SU-DHL-6 (cell line): ENCODE results near the gene RNF220.

Source experiments
- H2AFZ ChIP-seq: fragments of 200-600 bp; sonication (generic); 2 replicates; pipeline ENCODE4 v1.6.1; 2014; ENCODE audit warnings: low read depth, mild to moderate bottlenecking, moderate library complexity, mixed read lengths, antibody characterized with exemption, low read length; ENCODE audit not compliant: severe bottlenecking
- H3F3A ChIP-seq: fragments of 200-600 bp; shearing (Covaris generic); 2 replicates; pipeline ENCODE4 v1.6.0; 2016; ENCODE audit warnings: antibody characterized with exemption, mild to moderate bottlenecking; ENCODE audit not compliant: insufficient read depth
- H3K27ac ChIP-seq: fragments of 200-600 bp; sonication (generic); 2 replicates; pipeline ENCODE4 v1.5.1; 2016; ENCODE audit warnings: low read depth, mild to moderate bottlenecking, low read length, moderate library complexity, mixed read lengths
- H3K27me3 ChIP-seq: fragments of 200-600 bp; sonication (generic), shearing (Covaris generic); 2 replicates; pipeline ENCODE4 v1.6.0; 2014; ENCODE audit warnings: mild to moderate bottlenecking, low read length
- H3K36me3 ChIP-seq: fragments of 200-600 bp; sonication (generic); 2 replicates; pipeline ENCODE4 v1.6.1; 2014; ENCODE audit warnings: mild to moderate bottlenecking, low read length, mixed read lengths
- H3K4me2 ChIP-seq: fragments of 300-600, 200-600 bp; shearing (Covaris generic), sonication (generic); 2 replicates; pipeline ENCODE4 v1.6.0; 2014; ENCODE audit warnings: low read length, low read depth, mild to moderate bottlenecking; ENCODE audit not compliant: poor library complexity, severe bottlenecking
- H3K4me3 ChIP-seq: fragments of 200-600 bp; sonication (generic); 2 replicates; pipeline ENCODE4 v1.5.1; 2014; ENCODE audit warnings: antibody characterized with exemption, low read length, mild to moderate bottlenecking, mixed read lengths; ENCODE audit not compliant: insufficient read depth, poor library complexity, severe bottlenecking
- H3K79me2 ChIP-seq: fragments of 200-600 bp; sonication (generic); 2 replicates; pipeline ENCODE4 v1.6.1; 2014; ENCODE audit warnings: mild to moderate bottlenecking, low read length, moderate library complexity; ENCODE audit not compliant: insufficient read depth
- H3K9ac ChIP-seq: fragments of 200-600 bp; sonication (generic); 2 replicates; pipeline ENCODE4 v1.7.0; 2014; ENCODE audit warnings: mild to moderate bottlenecking, low read length
- H3K9me2 ChIP-seq: fragments of 200-600 bp; sonication (generic); replicated peaks from 2 replicates; pipeline ENCODE4 v1.6.1; 2014; ENCODE audit warnings: low read length; ENCODE audit not compliant: insufficient read depth
- H3K9me3 ChIP-seq: fragments of 200-600 bp; sonication (generic); 2 replicates; pipeline ENCODE4 v1.6.1; 2014; ENCODE audit warnings: low read length, mixed read lengths; ENCODE audit not compliant: insufficient read depth
- H4K20me1 ChIP-seq: fragments of 200-600 bp; sonication (generic); 2 replicates; pipeline ENCODE4 v1.6.1; 2014; ENCODE audit warnings: low read depth, mild to moderate bottlenecking, antibody characterized with exemption, low read length, moderate library complexity, mixed read lengths
- CTCF ChIP-seq: fragments of 200-600 bp; sonication (generic); IDR thresholded peaks from one replicate; pipeline ENCODE4 v1.5.1; 2017; ENCODE audit warnings: antibody characterized with exemption, mild to moderate bottlenecking, low read length, moderate library complexity; ENCODE audit not compliant: insufficient read depth, poor library complexity, severe bottlenecking
- EZH2phosphoT487 ChIP-seq: fragments of 200-600 bp; sonication (generic), shearing (Covaris generic); conservative IDR thresholded peaks from 2 replicates; pipeline ENCODE4 v1.6.1; 2018; ENCODE audit warnings: mild to moderate bottlenecking, antibody characterized with exemption, low read length, moderate library complexity, mixed read lengths

The RNF220 gene

GRCh38 chr1:44405031-44405797 lies at the start of gene RNF220:
Gene RNF220, plus strand, starts transcription at chr1:44405255.
- no peak within 1 kb of the TSS for H3K27ac ChIP-seq
- peak within 1 kb of the TSS; percentile 57 for H3K4me2 ChIP-seq

GRCh38 chr1:44355582-44356305 lies 49.3 kb upstream of the RNF220 start:
- no peak for TF ChIP-seq EZH2phosphoT487
- no peak for TF ChIP-seq CTCF
- H3F3A ChIP-seq, result no peaks in the 10 kb centered on the region
- H3K9ac ChIP-seq, result peak overlapping the region; percentile 42
- no peaks in the 10 kb centered on the region for H3K27me3 ChIP-seq
- H3K79me2 ChIP-seq, result peaks cover 24% of the 10 kb centered on the region
- no peaks in the 10 kb centered on the region for H3K36me3 ChIP-seq
- no peaks in the 10 kb centered on the region for H3K9me2 ChIP-seq
- no peak overlapping the region for H3K27ac ChIP-seq
- peak overlapping the region; percentile 95 for H2AFZ ChIP-seq
- H4K20me1 ChIP-seq, result no peaks in the 10 kb centered on the region
- peak overlapping the region; percentile 63 for H3K4me2 ChIP-seq
- H3K9me3 ChIP-seq, result no peaks in the 10 kb centered on the region
- peak overlapping the region; percentile 37 for H3K4me3 ChIP-seq

More at GRCh38 chr1:44405031-44405797, at the start of gene RNF220:
- H4K20me1 ChIP-seq, result no peaks in the 10 kb centered on the region
- H3K27me3 ChIP-seq, result no peaks in the 10 kb centered on the region
- TF ChIP-seq CTCF, result no peak
- 0 out of 2 replicates have a peak, but pooled peaks have one; percentile 45 for TF ChIP-seq EZH2phosphoT487
- H3K79me2 ChIP-seq, result no peaks in the 10 kb centered on the region
- H3F3A ChIP-seq, result no peaks in the 10 kb centered on the region
- H3K9me2 ChIP-seq, result no peaks in the 10 kb centered on the region
- H2AFZ ChIP-seq, result peak within 1 kb of the TSS; percentile 60
- no peaks in the 10 kb centered on the region for H3K9me3 ChIP-seq
- H3K4me3 ChIP-seq, result peak within 1 kb of the TSS; percentile 49
- peak within 1 kb of the TSS; percentile 21; the same call in 1 of the 2 replicates for H3K9ac ChIP-seq
- no peaks in the 10 kb centered on the region for H3K36me3 ChIP-seq

- H3K9ac ChIP-seq, result no peak overlapping the region
- TF ChIP-seq EZH2phosphoT487, result no peak
- TF ChIP-seq CTCF, result no peak
- no peaks in the 10 kb centered on the region for H3K27me3 ChIP-seq
- H3K79me2 ChIP-seq, result peaks cover 22% of the 10 kb centered on the region
- H3K4me3 ChIP-seq, result no peak overlapping the region
- H3K9me3 ChIP-seq, result no peaks in the 10 kb centered on the region
- no peak overlapping the region for H2AFZ ChIP-seq
- H3K27ac ChIP-seq, result no peak overlapping the region
- no peaks in the 10 kb centered on the region for H4K20me1 ChIP-seq
- no peaks in the 10 kb centered on the region for H3K36me3 ChIP-seq
- H3F3A ChIP-seq, result no peaks in the 10 kb centered on the region
- no peaks in the 10 kb centered on the region for H3K9me2 ChIP-seq
- H3K4me2 ChIP-seq, result no peak overlapping the region
Observed at GRCh38 chr1:44357710-44358109, 47.3 kb upstream of the RNF220 start.
